ENCODE measurements around the gene CLNS1A.

DNA sequence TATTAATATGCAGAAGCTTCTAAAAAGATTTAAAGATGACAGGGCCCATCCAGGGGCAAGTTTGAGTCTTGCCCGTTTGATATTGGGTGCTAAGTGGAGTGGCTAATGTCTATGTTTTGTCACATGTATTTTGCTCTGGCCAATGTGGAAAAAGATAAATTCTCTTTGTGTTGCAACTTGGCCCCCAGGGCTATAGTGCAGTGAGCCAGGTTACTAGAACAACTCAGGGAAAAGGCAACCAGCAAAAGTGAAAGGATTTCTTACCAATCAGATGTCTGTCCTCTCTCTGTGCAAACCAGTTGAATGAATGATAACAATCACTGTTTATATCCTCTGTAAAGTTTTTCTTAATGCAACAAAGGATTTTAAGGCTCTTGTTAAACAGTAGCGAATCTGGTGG is 4.6 kb upstream of the CLNS1A start:
- TF ChIP-seq, protein P1, sequence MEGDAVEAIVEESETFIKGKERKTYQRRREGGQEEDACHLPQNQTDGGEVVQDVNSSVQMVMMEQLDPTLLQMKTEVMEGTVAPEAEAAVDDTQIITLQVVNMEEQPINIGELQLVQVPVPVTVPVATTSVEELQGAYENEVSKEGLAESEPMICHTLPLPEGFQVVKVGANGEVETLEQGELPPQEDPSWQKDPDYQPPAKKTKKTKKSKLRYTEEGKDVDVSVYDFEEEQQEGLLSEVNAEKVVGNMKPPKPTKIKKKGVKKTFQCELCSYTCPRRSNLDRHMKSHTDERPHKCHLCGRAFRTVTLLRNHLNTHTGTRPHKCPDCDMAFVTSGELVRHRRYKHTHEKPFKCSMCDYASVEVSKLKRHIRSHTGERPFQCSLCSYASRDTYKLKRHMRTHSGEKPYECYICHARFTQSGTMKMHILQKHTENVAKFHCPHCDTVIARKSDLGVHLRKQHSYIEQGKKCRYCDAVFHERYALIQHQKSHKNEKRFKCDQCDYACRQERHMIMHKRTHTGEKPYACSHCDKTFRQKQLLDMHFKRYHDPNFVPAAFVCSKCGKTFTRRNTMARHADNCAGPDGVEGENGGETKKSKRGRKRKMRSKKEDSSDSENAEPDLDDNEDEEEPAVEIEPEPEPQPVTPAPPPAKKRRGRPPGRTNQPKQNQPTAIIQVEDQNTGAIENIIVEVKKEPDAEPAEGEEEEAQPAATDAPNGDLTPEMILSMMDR (conservative IDR thresholded peaks at IDR 0.05; ENCODE audit: low read depth, low read length), result no peak
- TF ChIP-seq EZH2 (IDR thresholded peaks at IDR 0.05; ENCODE audit: low read length, unreplicated experiment), result no peak
- no peak for TF ChIP-seq EZH2phosphoT487 (IDR thresholded peaks at IDR 0.05; ENCODE audit: borderline replicate concordance, low read length)

Measured in PC-3 (cell line).